HL-60 (cell line): ENCODE results near the gene GSX1.

Experiments used
- GABPA ChIP-seq: IDR thresholded peaks from 2 replicates; pipeline ENCODE4 v1.6.1; 2012; ENCODE audit warnings: low read depth
- TF ChIP-seq, protein P1 (sequence below): IDR thresholded peaks from one replicate; pipeline ENCODE4 v1.5.1; 2011; ENCODE audit warnings: low read length, control low read depth, inconsistent platforms; ENCODE audit not compliant: insufficient read depth
- TF ChIP-seq, protein P2 (sequence below): IDR thresholded peaks from 2 replicates; pipeline ENCODE4 v1.6.1; 2012; ENCODE audit warnings: low read depth; ENCODE audit not compliant: insufficient replicate concordance

DNA sequence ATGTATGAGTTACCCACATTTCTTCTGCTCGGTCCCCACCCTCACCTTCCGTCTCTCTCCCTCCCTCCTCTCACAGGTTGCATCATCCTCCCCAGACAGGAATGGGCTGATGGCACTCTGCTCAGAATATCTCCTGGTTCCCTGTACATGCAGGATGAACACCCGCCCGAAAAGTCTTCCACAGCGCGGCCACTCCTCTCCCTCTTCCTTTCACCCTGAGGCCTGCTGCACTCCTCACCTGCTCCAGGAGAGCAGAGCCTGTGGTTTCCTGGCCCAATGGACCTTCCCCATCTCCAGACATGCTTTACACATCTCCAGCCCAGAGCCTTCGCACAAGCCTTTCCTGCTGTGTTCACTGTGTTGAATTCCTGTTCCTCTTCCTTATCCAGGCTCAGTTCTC lies 40.9 kb downstream of the GSX1 start:
- TF ChIP-seq, protein P1, sequence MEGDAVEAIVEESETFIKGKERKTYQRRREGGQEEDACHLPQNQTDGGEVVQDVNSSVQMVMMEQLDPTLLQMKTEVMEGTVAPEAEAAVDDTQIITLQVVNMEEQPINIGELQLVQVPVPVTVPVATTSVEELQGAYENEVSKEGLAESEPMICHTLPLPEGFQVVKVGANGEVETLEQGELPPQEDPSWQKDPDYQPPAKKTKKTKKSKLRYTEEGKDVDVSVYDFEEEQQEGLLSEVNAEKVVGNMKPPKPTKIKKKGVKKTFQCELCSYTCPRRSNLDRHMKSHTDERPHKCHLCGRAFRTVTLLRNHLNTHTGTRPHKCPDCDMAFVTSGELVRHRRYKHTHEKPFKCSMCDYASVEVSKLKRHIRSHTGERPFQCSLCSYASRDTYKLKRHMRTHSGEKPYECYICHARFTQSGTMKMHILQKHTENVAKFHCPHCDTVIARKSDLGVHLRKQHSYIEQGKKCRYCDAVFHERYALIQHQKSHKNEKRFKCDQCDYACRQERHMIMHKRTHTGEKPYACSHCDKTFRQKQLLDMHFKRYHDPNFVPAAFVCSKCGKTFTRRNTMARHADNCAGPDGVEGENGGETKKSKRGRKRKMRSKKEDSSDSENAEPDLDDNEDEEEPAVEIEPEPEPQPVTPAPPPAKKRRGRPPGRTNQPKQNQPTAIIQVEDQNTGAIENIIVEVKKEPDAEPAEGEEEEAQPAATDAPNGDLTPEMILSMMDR: no peak
- no peak for TF ChIP-seq GABPA
- TF ChIP-seq, protein P2, sequence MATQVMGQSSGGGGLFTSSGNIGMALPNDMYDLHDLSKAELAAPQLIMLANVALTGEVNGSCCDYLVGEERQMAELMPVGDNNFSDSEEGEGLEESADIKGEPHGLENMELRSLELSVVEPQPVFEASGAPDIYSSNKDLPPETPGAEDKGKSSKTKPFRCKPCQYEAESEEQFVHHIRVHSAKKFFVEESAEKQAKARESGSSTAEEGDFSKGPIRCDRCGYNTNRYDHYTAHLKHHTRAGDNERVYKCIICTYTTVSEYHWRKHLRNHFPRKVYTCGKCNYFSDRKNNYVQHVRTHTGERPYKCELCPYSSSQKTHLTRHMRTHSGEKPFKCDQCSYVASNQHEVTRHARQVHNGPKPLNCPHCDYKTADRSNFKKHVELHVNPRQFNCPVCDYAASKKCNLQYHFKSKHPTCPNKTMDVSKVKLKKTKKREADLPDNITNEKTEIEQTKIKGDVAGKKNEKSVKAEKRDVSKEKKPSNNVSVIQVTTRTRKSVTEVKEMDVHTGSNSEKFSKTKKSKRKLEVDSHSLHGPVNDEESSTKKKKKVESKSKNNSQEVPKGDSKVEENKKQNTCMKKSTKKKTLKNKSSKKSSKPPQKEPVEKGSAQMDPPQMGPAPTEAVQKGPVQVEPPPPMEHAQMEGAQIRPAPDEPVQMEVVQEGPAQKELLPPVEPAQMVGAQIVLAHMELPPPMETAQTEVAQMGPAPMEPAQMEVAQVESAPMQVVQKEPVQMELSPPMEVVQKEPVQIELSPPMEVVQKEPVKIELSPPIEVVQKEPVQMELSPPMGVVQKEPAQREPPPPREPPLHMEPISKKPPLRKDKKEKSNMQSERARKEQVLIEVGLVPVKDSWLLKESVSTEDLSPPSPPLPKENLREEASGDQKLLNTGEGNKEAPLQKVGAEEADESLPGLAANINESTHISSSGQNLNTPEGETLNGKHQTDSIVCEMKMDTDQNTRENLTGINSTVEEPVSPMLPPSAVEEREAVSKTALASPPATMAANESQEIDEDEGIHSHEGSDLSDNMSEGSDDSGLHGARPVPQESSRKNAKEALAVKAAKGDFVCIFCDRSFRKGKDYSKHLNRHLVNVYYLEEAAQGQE: no peak
